Sigmoid colon (tissue), 3 donors: Measurements from ENCODE around the gene ADCY6.

Experiments
- CTCF ChIP-seq, 4 experiments: fragments of 450-650 bp in 3 of 4; fragments of 200-600 bp in 1 of 4; IDR thresholded peaks; one replicate each; pipeline ENCODE4 v1.5.1; 2016 to 2019; ENCODE audit warnings: antibody characterized with exemption in 4 of 4, mild to moderate bottlenecking in 3 of 4, moderate library complexity in 2 of 4
- POLR2A ChIP-seq, 2 donors: fragments of 450-650 bp; IDR thresholded peaks; one replicate each; pipeline ENCODE4 v1.6.1; 2016; ENCODE audit warnings: antibody characterized with exemption in 2 of 2, mild to moderate bottlenecking in 2 of 2, moderate library complexity in 2 of 2

DNA sequence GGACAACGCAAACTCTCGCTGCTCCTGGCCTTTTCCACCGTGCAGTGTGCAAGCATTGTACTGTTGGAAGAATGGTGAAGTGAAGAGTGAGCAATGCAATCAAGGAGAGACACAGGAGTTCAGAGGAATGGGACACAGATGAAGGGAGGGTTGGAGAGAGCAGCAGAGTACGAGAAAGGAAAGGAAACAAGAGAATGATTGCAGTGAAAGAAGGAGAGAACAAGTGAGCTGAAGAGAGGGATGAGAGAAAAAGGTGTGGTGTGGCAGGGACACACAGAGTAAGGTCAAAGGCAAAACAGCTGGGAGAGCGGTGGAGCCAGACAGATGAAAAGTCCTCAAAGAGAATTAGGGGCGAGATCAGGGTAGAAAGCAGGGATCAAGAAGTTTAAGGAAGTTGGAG lies 42.4 kb upstream of the ADCY6 start:
- no peak for TF ChIP-seq CTCF (IDR thresholded peaks at IDR 0.05)
- TF ChIP-seq POLR2A (IDR thresholded peaks at IDR 0.05): no peak
